ENCODE measurements around the gene PFN3. TPM values are rescaled to one million over a fixed set of nuclear protein-coding genes. Genes with fewer than 3 reads are reported as not detected.

PFN3 gene
- total and polyA plus RNA-seq, 2 of the 13 experiments (the other 11 are each of a cell fraction or from before 2014, with no cell fraction given): not detected

- TF ChIP-seq ZNF552 (CRISPR knock-in tag; IDR thresholded peaks at IDR 0.05; ENCODE audit: borderline replicate concordance) (no peak), ZNF597 (CRISPR knock-in tag; IDR thresholded peaks at IDR 0.05) (no peak), ZNF775 (CRISPR knock-in tag; IDR thresholded peaks at IDR 0.05; ENCODE audit: borderline replicate concordance) (no peak), ZNF557 (CRISPR knock-in tag; IDR thresholded peaks at IDR 0.05) (no peak), KDM6A (CRISPR knock-in tag; IDR thresholded peaks at IDR 0.05; ENCODE audit: low read depth) (no peak), ZNF264 (CRISPR knock-in tag; IDR thresholded peaks at IDR 0.05) (no peak), ARHGAP35 (CRISPR knock-in tag; IDR thresholded peaks at IDR 0.05; ENCODE audit: borderline replicate concordance) (0 out of 2 replicates have a peak, but pooled peaks have one; percentile 65), ZNF275 (CRISPR knock-in tag; IDR thresholded peaks at IDR 0.05; ENCODE audit: borderline replicate concordance) (no peak), HHEX (CRISPR knock-in tag; IDR thresholded peaks at IDR 0.05) (no peak), BCLAF1 (IDR thresholded peaks at IDR 0.05) (no peak), ZNF639 (CRISPR knock-in tag; conservative IDR thresholded peaks at IDR 0.05) (no peak), ZNF432 (CRISPR knock-in tag; IDR thresholded peaks at IDR 0.05; ENCODE audit: borderline replicate concordance) (no peak), TRIM24 (CRISPR knock-in tag; IDR thresholded peaks at IDR 0.05) (no peak), ZIK1 (CRISPR knock-in tag; IDR thresholded peaks at IDR 0.05; ENCODE audit: borderline replicate concordance, low read depth) (no peak), ZFAT (CRISPR knock-in tag; conservative IDR thresholded peaks at IDR 0.05) (no peak), CSRNP2 (CRISPR knock-in tag; conservative IDR thresholded peaks at IDR 0.05; ENCODE audit: low read depth) (no peak), GABPA (IDR thresholded peaks at IDR 0.05; ENCODE audit: low read depth, low read length) (no peak), GABPA (CRISPR knock-in tag; IDR thresholded peaks at IDR 0.05; ENCODE audit: low read depth) (no peak), ZNF430 (CRISPR knock-in tag; IDR thresholded peaks at IDR 0.05) (0 out of 2 replicates have a peak, but pooled peaks have one; percentile 20), MIER2 (CRISPR knock-in tag; IDR thresholded peaks at IDR 0.05) (no peak)
Measured at GRCh38 chr5:177446200-177447065, 46.0 kb upstream of the PFN3 start, which contains the start of gene PRR7 (continued).

Measured in HepG2 (cell line).